HG03095 (cell line): Measurements from ENCODE around the gene OXSR1.
"Not testable (repeated sequence)": the region's sequence is repeated elsewhere in the genome, so short reads cannot be mapped to it uniquely, and the experiment has no call there.

Experiments used
- ATAC-seq: cut with Tn5 transposase; IDR thresholded peaks from one replicate; pipeline ENCODE4 v1.9.1; 2021; ENCODE audit warnings: moderate library complexity; ENCODE audit not compliant: unreplicated experiment

Gene OXSR1

DNA sequence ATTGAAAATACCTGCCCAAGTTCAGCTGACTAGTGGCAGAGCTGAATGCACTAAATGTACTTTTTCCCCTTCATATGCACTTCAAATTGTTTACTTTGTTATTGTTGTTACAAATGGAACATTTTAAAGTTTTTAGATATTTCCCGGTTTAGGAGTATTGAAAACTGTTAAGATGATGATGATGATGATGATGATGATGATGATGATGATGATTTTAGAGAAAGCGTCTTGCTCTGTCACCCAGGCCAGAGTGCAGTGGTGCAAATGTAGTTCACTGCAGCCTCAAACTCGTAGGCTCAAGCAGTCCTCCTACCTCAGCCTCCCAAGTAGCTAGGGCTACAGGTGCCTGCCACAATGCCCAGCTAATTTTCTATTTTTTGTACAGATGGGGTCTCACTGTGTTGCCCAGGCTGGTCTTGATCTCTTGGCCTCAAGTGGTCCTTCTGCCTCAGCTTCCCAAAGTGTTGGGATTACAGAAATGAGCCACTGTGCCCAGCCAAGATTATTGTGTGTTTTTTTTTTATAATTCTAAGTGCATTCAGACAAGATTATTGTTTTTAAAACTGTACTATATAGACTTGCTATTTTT is 54.4 kb downstream of the OXSR1 start:
- ATAC-seq: no peak

- ATAC-seq: no peak
Measured at GRCh38 chr3:38221005-38221404, 55.7 kb downstream of the OXSR1 start.

GRCh38 chr3:38222032-38222634 is 56.8 kb downstream of the OXSR1 start:
- no peak for ATAC-seq

- no peak for ATAC-seq
Measured at GRCh38 chr3:38224357-38224756, 59.0 kb downstream of the OXSR1 start.

DNA sequence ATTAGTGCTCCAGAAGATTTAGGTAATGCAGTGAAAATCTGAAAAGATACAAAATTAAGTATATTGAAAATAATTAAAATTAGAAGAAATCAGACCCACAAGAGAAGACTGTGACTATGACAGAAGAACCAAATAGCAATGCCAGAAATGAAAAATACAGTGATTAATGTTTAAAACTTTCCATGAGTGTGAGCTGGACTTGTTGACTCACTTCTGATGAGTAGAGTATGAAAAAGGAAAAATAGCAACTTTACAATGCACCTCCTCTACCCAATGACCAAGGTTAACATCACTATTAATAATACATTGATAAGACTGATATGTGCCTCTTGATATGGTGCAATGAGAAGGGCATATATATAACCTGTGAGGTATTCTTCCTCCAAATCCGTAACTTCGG is 60.9 kb downstream of the OXSR1 start:
- no peak for ATAC-seq

DNA sequence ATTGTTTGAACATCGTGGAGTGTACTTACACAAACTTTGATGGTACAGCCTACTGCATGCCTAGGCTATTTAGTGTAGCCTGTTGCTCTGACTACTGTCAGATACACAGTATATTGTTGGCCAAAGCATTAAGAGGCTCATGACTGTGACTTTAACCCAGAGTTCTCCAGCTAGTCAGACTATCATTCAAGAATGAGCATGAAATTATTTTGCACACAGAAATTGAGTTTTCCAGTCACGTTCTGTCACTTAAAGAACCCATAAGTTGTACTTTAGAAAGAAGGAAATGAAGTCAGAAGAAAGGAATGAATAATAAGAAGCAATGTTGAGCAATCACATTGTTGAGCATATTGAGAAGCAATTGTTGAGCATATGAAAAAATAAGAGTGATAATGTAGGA is 62.7 kb downstream of the OXSR1 start:
- ATAC-seq: no peak

- ATAC-seq: no peak
Measured at GRCh38 chr3:38229036-38229435, 63.7 kb downstream of the OXSR1 start.

GRCh38 chr3:38232701-38233100 is 67.4 kb downstream of the OXSR1 start:
- ATAC-seq: no peak

DNA sequence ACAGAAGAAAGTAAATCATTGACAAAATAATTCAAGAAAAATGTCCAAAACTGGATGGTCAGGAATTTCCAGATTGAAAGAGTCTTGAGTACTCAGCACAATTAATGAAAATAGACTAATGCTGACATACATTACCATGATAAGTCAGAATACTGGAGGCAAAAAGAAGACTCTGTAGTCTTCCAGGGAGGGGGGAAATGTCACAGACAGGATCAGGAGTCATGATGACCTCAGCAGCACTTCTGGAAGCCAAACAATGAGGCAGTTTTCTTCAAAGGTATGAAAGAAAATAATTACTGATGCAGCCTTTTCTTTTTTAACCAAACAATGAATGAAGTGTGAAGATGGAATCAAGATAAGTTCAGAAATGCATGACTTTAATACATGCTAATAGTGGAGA is 70.1 kb downstream of the OXSR1 start:
- no peak for ATAC-seq

DNA sequence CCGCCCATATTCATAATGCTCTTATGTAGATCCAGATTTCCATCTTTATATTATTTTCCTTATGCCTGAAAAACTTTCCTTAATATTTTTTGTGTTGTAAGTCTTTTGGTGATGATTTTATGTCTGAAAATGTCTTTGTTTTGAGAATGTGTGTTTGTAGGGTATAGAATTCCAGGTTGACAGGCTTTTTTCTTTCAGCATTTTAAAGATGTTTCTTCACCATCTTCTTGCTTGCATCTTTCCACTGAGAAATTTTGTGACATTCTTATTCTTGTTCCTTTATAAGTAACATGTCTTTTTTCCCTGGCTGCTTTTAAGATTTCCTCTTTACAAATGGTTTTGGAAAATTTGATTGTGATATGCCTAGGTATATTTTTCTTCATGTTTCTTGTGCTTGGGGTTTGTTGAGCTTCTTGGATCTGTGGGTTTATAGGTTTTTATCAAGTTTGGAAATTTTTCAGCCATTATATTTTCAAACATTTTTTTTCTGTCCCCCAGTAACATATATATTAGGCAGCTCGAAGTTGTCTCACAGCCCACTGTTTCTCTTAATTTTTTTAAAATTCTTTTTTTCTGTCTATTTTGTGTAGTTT is 73.2 kb downstream of the OXSR1 start:
- ATAC-seq: no peak

DNA sequence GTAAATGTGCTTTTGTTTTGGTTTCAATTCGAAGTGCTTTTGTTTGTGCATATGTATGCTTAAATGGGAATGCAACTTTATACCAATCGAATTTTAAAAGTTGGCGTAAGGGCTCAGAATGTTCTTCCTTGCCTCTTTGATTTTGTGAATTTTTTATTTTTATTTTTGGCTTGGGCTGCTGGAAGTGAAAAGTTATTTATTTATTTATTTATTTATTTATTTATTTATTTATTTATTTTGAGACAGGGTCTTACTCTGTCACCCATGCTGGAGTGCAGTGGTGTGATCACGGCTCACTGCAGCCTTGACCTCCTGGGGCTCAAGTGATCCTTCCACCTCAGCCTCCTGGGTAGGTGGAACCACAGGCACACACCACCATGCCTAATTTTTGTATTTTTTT is 77.5 kb downstream of the OXSR1 start:
- not testable (repeated sequence) for ATAC-seq

- ATAC-seq: no peak
Measured at GRCh38 chr3:38245930-38246329, 80.6 kb downstream of the OXSR1 start.

- no peak for ATAC-seq
Measured at GRCh38 chr3:38247366-38248035, 82.2 kb downstream of the OXSR1 start.

GRCh38 chr3:38250198-38250597 is 84.9 kb downstream of the OXSR1 start:
- ATAC-seq: no peak

DNA sequence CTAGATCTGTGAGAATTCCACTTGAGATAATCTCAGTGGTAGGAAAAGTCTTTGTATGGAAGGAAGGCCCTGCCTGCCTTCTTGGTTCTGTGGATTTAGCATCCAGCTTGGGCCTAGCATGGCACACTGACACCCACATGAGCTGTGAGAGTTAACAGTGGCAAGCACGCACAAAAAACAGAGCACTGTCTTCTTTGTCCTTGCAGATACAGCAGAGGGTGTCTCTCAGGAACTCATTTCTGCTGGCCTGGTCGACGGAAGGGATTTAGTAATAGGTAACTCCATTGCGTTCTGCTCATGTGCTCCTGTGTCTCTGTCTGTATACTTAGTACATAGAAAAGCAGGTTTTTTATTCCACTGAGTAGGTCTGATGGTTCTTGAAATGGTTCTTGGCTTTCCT is 85.9 kb downstream of the OXSR1 start:
- no peak for ATAC-seq

- no peak for ATAC-seq
Measured at GRCh38 chr3:38253704-38254103, 88.4 kb downstream of the OXSR1 start.

DNA sequence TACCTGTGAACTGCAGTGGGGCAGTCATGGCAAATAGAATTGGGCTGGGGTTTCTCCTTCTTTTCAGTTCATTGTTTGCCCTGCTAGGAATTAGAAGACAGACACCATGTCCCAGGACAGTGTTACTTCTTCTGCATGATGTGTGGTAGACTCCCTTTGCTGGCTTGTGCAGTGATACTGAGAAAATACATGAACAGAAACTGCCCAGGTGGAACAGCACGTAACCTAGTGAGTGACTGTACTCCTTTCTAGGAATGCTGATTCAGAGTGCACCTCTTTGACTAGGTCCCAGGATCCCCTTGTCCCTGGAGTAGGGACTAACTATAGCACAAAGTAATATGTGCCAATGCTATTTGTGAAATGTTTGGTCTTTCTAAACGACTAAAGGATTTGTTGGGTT is 89.5 kb downstream of the OXSR1 start:
- no peak for ATAC-seq

GRCh38 chr3:38255627-38256026 is 90.3 kb downstream of the OXSR1 start:
- ATAC-seq: no peak

GRCh38 chr3:38257583-38257982 is 92.2 kb downstream of the OXSR1 start:
- ATAC-seq: no peak

DNA sequence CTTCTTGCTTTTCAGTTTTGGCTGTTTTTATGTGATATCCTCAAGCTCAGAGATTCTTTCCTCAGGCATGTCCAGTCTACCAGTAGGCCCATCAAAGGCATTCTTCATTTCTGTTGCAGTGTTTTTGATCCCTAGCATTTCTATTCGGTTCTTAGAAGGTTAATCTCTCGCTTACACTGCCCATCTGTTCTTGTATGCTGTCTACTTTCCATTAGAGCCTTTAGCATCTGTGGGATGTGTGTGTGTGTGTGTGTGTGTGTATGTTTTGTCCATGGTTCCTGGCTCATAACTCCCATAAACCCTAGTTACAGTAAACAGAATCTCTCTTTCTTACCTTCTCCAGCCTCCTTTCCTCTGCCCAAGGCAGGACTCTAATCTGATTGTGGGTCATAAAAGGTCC is 95.1 kb downstream of the OXSR1 start:
- ATAC-seq: no peak

DNA sequence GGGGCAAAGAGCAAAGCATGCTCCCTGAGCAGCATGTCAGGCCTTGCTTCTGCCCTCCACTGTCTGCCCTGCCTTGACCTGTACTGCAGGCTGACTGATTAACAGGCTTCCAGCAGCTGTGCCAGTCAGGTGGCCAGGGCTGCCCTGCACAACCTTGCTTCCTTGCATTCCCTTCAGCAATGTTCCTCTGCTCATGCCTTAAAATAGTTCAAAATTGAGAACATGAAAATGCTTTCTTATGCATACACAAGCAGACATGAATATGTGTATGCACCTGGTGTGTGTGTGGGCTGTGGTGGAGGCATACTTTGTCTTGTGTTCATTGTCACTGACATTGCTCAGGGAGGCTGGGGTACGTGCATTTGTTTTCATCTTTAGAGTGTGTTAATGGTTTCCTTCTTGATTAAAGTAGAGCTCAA is 99.0 kb downstream of the OXSR1 start:
- no peak for ATAC-seq

DNA sequence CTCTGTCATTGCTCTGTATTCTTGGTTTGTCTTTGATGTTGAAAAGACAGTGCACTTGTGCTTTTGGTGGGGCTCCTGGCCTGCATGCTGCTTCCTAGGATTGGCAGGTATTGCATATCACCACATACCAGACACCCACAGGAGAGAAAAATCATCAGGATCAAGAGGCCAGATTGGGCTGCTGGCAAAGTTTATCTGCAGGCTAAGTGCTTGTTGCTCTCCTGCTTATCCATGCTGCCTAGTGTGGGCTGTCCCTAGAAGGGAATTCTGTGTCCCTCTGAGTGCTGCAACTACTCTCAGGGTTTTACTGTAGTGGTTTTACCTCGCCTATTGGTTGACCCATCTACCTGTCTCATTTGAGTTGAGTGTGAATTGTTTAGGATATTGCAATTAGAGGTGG is 99.4 kb downstream of the OXSR1 start:
- no peak for ATAC-seq
